GM12878 (cell line): ENCODE measurements around the gene ATL3. TPM values are rescaled to one million over a fixed set of nuclear protein-coding genes. Genes with fewer than 3 reads are reported as not detected.

ENCODE experiments used
- ATAC-seq: fragments of 200-7000 bp; cut with Tn5 transposase; 3 replicates; pipeline ENCODE4 v1.9.1; 2020; ENCODE audit warnings: mild to moderate bottlenecking, moderate library complexity
- BruUV-seq: library from RNA; stranded (reverse); fragments of 400-500 nt; replicated peaks from 2 replicates; lab custom pipeline; 2021; lab: Mats Ljungman, UMichigan
- CTCF ChIA-PET: fragments of 300-600 bp; sonication (Branson Sonifier 250); formaldehyde crosslinking; extraction: SDS; loops from one replicate; lab custom pipeline; 2021; ENCODE audit warnings: inconsistent platforms; lab: Yijun Ruan, JAX
- POLR2A ChIA-PET: fragments of 350-600 bp; formaldehyde crosslinking; extraction: SDS; loops from one replicate; lab custom pipeline; 2021; ENCODE audit warnings: inconsistent platforms; lab: Charles Lee
- RAD21 ChIA-PET: fragments of 300-600 bp; sonication (Branson Sonifier 250); formaldehyde crosslinking; loops from one replicate; lab custom pipeline; 2023; ENCODE audit warnings: antibody characterized with exemption; ENCODE audit not compliant: unreplicated experiment; lab: Charles Lee
- SMC1A ChIA-PET: fragments of 300-600 bp; sonication (Branson Sonifier 250); formaldehyde crosslinking; loops from one replicate; lab custom pipeline; 2023; ENCODE audit not compliant: unreplicated experiment, uncharacterized antibody; lab: Charles Lee
- DNase-seq: peaks from one replicate; pipeline ENCODE4 v3.0.0-alpha.2; 2011; ENCODE audit warnings: low read depth, low spot score
- FAIRE-seq: peaks from 3 replicates; lab custom pipeline; 2011; peaks lifted over from hg19 to GRCh38; lab: Jason Lieb, UNC
- H2AFZ ChIP-seq: 2 replicates; pipeline ENCODE4 v1.6.0; 2011; ENCODE audit warnings: low read depth, low read length, control low read depth; ENCODE audit not compliant: control insufficient read depth
- H3K27ac ChIP-seq: 2 replicates; pipeline ENCODE4 v1.5.1; 2011; ENCODE audit warnings: control low read depth; ENCODE audit not compliant: control insufficient read depth, insufficient read depth
- H3K27me3 ChIP-seq, 2 experiments: replicated peaks in 1 of 2; 2 replicates each; pipeline versions ENCODE4 v1.6.0 to v1.6.1; 2011; ENCODE audit warnings: low read length in 1 of 2; ENCODE audit not compliant: control insufficient read depth in 2 of 2, insufficient read depth in 2 of 2
- H3K36me3 ChIP-seq, 2 experiments: 2 replicates each; pipeline ENCODE4 v1.5.1; 2011; ENCODE audit warnings: low read length in 1 of 2; ENCODE audit not compliant: control insufficient read depth in 2 of 2, insufficient read depth in 2 of 2
- H3K4me1 ChIP-seq: 2 replicates; pipeline ENCODE4 v1.6.1; 2011; ENCODE audit warnings: mild to moderate bottlenecking, low read length, moderate library complexity, mixed read lengths; ENCODE audit not compliant: control insufficient read depth, insufficient read depth
- H3K4me2 ChIP-seq: 2 replicates; pipeline ENCODE4 v1.6.0; 2011; ENCODE audit warnings: control low read depth; ENCODE audit not compliant: control insufficient read depth, insufficient read depth
- H3K4me3 ChIP-seq: fragments of 200-600 bp; sonication (generic); 2 replicates; pipeline ENCODE4 v1.5.1; 2016
- H3K79me2 ChIP-seq: 2 replicates; pipeline ENCODE4 v1.6.0; 2011; ENCODE audit warnings: low read length; ENCODE audit not compliant: control insufficient read depth, insufficient read depth
- H3K9ac ChIP-seq: 2 replicates; pipeline ENCODE4 v1.8.0; 2011; ENCODE audit warnings: low read length, control low read depth, mixed read lengths; ENCODE audit not compliant: control insufficient read depth, insufficient read depth
- H3K9me3 ChIP-seq: replicated peaks from 3 replicates; pipeline ENCODE4 v1.5.1; 2011; ENCODE audit warnings: mild to moderate bottlenecking, low read length; ENCODE audit not compliant: control insufficient read depth, insufficient read depth
- H4K20me1 ChIP-seq: 2 replicates; pipeline ENCODE4 v1.6.0; 2011; ENCODE audit not compliant: control insufficient read depth, insufficient read depth
- BHLHE40 ChIP-seq, 2 experiments: fragments of 450-650 bp in 1 of 2; IDR thresholded peaks; 2 replicates each; pipeline ENCODE4 v1.6.1; 2011 to 2017; ENCODE audit warnings: low read depth in 2 of 2, borderline replicate concordance in 1 of 2, improper control_type of control experiment in 1 of 2, low read length in 1 of 2, mild to moderate bottlenecking in 1 of 2
- FOXM1 ChIP-seq: IDR thresholded peaks from 2 replicates; pipeline ENCODE4 v1.6.1; 2012; ENCODE audit warnings: low read depth, mild to moderate bottlenecking, inconsistent platforms, low read length, moderate library complexity
- MEF2B ChIP-seq: fragments of 450-650 bp; IDR thresholded peaks from 2 replicates; pipeline ENCODE4 v1.6.1; 2018; ENCODE audit warnings: mild to moderate bottlenecking, moderate library complexity; ENCODE audit not compliant: partially characterized antibody, poor library complexity, severe bottlenecking
- NFXL1 ChIP-seq: fragments of 450-650 bp; IDR thresholded peaks from 2 replicates; pipeline ENCODE4 v1.6.1; 2017; ENCODE audit warnings: antibody characterized with exemption, mild to moderate bottlenecking, borderline replicate concordance
- RB1 ChIP-seq: fragments of 450-650 bp; formaldehyde crosslinking; IDR thresholded peaks from 2 replicates; pipeline ENCODE4 v1.6.1; 2017; ENCODE audit warnings: mild to moderate bottlenecking, borderline replicate concordance
- RELA ChIP-seq: fragments of 450-650 bp; IDR thresholded peaks from 2 replicates; pipeline ENCODE4 v1.8.0; 2014; ENCODE audit warnings: borderline replicate concordance; ENCODE audit not compliant: partially characterized antibody
- STAT3 ChIP-seq: IDR thresholded peaks from 2 replicates; pipeline ENCODE4 v1.6.1; 2011; ENCODE audit warnings: low read depth, low read length, improper control_type of control experiment
- ZNF217 ChIP-seq: fragments of 450-650 bp; IDR thresholded peaks from 2 replicates; pipeline ENCODE4 v1.6.1; 2017; ENCODE audit warnings: antibody characterized with exemption, mild to moderate bottlenecking
- WGBS: methylation state at CpG from one replicate; pipeline ENCODE4 v1.1.6; 2016; ENCODE audit warnings: low lambda C conversion rate; ENCODE audit not compliant: insufficient replicate concordance, insufficient coverage; ENCODE audit errors: missing lambda C conversion rate; 5-methylcytosine and 5-hydroxymethylcytosine counted together
- in situ Hi-C: fragments of 300-500 bp; cut with MboI; formaldehyde crosslinking; loops from 9 replicates; pipeline ENCODE4 v1.14.3; 2018; ENCODE audit warnings: mixed read lengths
- intact Hi-C: fragments of 100-400 bp; cut with micrococcal nuclease; formaldehyde crosslinking; loops from one replicate; pipeline ENCODE4 v1.14.2; 2022; ENCODE audit not compliant: unreplicated experiment
- polyA plus RNA-seq, 11 experiments: library from polyadenylated mRNA; depleted of rRNA in 4 of 11; unstranded in 6 of 11; stranded (reverse) in 5 of 11; fragments of >200 nt; fragmentation: Nextera tagmentation in 4 of 11; fragmentation: Illumina TruSeq in 1 of 11; extraction: Ambion mirVana in 4 of 11; extraction: Trizol in 1 of 11; gene quantifications; 1 replicate in 1 of 11; 2 replicates in 10 of 11; pipeline versions ENCODE4 v1.2.1 to v1.2.3, GENCODE V29; 2011 to 2016; ENCODE audit warnings: inconsistent platforms in 2 of 11, missing spikeins in 2 of 11, low read depth in 1 of 11
- total RNA-seq, 4 experiments: library from RNA; depleted of rRNA in 3 of 4; stranded (reverse); fragments of >200 nt in 3 of 4; fragmentation: Illumina TruSeq in 1 of 4; extraction: Trizol in 1 of 4; gene quantifications; 2 replicates each; pipeline versions ENCODE4 v1.2.1 to v1.2.3, GENCODE V29; 2013 to 2021

Gene ATL3
- total and polyA plus RNA-seq, 10 of the 15 experiments (the other 5 are each of a cell fraction or from before 2014, with no cell fraction given), result 12.0 to 36.0 (median 21.5) TPM

DNA sequence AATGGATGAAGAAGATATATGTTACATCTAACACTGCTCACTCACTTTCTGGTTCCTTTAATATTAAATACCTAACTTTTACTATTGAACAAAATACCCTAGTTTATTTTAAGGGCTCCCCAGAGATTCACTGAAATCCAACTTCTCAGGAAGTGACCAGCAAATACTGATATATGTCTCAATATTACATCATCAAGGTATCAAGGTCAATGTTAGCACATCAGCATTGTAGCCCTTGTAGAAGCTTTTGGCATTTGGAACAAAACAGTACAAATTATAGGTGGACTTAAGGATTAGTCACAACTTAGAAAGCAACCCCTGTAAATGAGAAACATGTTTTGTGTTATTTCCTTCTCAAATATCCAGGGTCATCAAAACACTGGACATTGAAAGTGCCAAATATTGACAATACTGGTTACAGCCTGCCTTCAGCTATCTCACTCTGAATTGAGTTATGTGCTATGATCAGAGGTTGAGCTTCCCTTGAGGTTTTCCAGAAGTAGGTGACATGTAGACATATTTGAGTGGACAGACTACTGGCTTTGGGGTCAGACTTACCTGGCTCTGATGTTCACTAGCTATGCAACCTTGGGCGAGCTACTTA is 1.9 kb upstream of the ATL3 start (continued):
- no peak for TF ChIP-seq BHLHE40 (IDR thresholded peaks at IDR 0.05; ENCODE audit: borderline replicate concordance in 1 of 2, low read depth in 2 of 2, low read length in 1 of 2)
- no peak for TF ChIP-seq NFXL1
- TF ChIP-seq RB1, result no peak

DNA sequence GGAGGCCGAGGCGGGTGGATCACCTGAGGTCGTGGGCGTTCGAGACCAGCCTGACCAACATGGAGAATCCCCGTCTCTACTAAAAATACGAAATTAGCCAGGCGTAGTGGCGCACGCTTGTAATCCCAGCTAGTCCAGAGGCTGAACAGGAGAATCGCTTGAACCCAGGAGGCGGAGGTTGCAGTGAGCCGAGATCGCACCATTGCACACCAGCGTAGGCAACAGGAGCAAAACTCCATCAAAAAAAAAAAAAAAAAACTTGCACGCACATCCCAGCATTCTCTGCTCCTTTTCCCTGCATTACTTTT is 934 bp upstream of the ATL3 start:
- H2AFZ ChIP-seq, result no peak overlapping the region

More for the DNA sequence above, 934 bp upstream of the ATL3 start:
- 96% methylated on average over 16 of the region's 16 CpGs for WGBS
- Histone ChIP-seq H3K27ac (no peak overlapping the region), H3K4me3 (no peak overlapping the region), H4K20me1 (no peaks in the 10 kb centered on the region), H3K4me1 (peaks cover 7% of the 10 kb centered on the region), H3K27me3 (no peaks in the 10 kb centered on the region), H3K4me2 (no peak overlapping the region), H3K36me3 (no peaks in the 10 kb centered on the region), H3K9ac (no peak overlapping the region), H3K79me2 (peaks cover 40% of the 10 kb centered on the region), H3K9me3 (no peaks in the 10 kb centered on the region)
- ChIA-PET RAD21 (interaction anchor here (1.4 to 2.3 kb wide), 2 partner anchors 10 to 107 kb away, joined by 3 to 20 read pairs; partner anchors contain the start of gene RTN3), SMC1A (interaction anchor here (0.6 kb wide), 1 partner anchor 9 kb away, joined by 4 read pairs; the partner anchor contains the start of gene RTN3), CTCF (interaction anchor here (0.8 to 6.2 kb wide), 3 partner anchors 10 to 65 kb away, joined by 5 to 70 read pairs (median 31); partner anchors contain the start of gene RTN3), POLR2A (interaction anchor here (0.7 to 2.6 kb wide), 3 partner anchors 10 to 1509 kb away, joined by 4 to 21 read pairs (median 5); partner anchors contain the start of gene RTN3)
- in situ Hi-C loops, result no loop called here
- intact Hi-C loops, result loop anchor here (5.0 kb wide), 1 partner anchor 630 kb away; the partner anchor contains the start of gene CATSPERZ
- DNase-seq (no peak), FAIRE-seq (no peak), ATAC-seq (no peak)
- TF ChIP-seq STAT3 (no peak), FOXM1 (no peak), RELA (no peak), MEF2B (no peak), ZNF217 (no peak)
- no TSS peak for BruUV-seq
